GM21825 (cell line): ENCODE results near the gene EXOC6B.

ENCODE experiments used
- ATAC-seq: cut with Tn5 transposase; IDR thresholded peaks from one replicate; pipeline ENCODE4 v1.9.1; 2021; ENCODE audit warnings: mild to moderate bottlenecking, moderate library complexity; ENCODE audit not compliant: unreplicated experiment

The EXOC6B gene

GRCh38 chr2:72139874-72140620, 685.8 kb downstream of the EXOC6B start:
- ATAC-seq, result no peak

- ATAC-seq, result no peak
These were observed 686.4 kb downstream of the EXOC6B start for GRCh38 chr2:72139471-72139873.

- ATAC-seq, result no peak
These were observed 686.9 kb downstream of the EXOC6B start for GRCh38 chr2:72138921-72139381.

DNA sequence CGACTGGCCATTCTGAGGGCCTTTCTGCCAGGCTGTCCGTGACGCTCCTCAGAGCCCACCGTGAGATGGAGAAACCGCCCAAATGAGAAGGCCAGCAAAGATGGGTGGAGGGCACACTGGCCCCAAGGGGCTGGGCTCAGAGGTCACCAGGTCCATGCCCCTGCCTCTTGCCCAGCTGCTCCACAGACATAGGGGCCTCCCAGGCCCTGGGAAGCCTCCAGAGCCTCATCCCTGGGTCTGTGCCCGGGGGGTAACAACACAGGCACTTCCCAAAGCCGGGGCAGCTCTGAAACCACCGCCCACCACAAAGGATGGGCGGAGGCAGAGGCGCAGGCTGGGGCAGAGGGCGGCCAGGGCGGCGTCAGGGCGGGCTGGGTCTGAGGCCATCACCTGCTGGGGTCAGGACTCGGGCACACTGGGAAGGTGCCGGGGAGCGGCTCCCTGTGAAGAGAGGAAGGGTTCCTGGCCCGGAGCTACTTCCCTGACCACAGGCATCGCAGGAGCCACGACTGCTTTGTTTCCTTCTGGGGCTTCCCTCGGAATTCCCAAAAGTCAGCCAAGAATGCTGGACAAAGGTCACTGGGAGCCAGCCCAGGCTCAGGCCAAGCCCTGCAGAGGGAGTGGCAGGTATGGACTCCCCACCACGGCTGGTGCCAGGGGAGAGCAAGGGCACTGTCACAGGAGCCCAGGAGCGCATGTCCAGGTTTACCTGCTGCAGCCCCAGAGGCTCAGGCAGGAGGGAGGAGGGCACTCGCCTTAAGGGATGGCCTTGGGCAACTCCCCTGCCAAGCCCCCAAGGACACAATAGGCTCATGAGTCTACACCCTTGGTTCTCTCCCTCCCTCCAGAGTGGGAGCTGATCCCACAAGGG, 687.6 kb downstream of the EXOC6B start:
- ATAC-seq, result no peak

GRCh38 chr2:72137498-72138010, 688.3 kb downstream of the EXOC6B start:
- peak; percentile 74 for ATAC-seq

DNA sequence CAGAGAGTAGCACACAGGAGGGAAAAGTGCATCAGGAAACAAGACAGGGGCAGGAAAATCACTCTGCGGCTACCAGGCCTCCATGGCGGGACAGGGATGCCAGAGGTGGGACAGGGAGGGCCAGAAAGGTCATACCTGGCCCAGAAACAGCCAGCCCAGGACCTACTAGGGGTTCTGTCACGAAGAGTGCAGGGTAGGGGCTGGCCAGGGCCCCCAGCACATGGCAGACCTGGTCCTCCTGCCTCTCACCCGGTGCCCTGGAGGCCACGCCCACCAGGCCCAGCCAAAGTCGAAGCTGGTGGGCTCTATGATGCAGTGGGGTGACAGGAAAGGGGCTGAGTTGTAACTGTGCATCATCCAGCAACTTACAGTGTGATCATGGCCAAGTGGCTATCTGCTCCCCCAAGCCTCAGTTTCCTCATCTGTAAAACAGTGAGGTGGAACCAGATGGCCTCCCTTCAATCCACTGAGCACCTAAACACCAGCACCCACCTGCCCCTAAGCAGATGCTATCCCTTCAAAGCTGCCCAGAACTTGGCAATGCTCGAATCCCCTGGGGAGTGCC, 688.8 kb downstream of the EXOC6B start:
- ATAC-seq, result no peak

DNA sequence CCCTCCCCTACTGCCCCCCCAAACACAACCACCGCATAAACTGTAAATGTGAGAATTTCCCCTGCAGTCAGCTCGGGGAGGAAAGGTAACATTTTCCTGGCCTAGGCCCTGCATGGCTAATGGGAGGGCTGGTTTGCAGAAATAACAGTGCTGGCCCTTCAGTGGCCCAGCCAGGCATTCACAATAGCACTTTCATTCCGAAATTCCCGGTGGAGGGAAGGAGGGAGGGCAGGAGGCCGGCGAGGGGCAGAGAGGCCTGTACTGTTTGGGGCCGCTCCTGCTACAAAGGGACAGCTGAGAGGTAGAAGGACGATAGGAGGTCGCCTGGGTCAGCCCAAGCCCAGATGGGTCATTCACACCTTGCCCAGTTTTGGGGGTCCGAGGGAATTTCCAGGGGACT, 689.5 kb downstream of the EXOC6B start:
- ATAC-seq, result no peak

GRCh38 chr2:72135921-72136320, 689.9 kb downstream of the EXOC6B start:
- ATAC-seq, result no peak

DNA sequence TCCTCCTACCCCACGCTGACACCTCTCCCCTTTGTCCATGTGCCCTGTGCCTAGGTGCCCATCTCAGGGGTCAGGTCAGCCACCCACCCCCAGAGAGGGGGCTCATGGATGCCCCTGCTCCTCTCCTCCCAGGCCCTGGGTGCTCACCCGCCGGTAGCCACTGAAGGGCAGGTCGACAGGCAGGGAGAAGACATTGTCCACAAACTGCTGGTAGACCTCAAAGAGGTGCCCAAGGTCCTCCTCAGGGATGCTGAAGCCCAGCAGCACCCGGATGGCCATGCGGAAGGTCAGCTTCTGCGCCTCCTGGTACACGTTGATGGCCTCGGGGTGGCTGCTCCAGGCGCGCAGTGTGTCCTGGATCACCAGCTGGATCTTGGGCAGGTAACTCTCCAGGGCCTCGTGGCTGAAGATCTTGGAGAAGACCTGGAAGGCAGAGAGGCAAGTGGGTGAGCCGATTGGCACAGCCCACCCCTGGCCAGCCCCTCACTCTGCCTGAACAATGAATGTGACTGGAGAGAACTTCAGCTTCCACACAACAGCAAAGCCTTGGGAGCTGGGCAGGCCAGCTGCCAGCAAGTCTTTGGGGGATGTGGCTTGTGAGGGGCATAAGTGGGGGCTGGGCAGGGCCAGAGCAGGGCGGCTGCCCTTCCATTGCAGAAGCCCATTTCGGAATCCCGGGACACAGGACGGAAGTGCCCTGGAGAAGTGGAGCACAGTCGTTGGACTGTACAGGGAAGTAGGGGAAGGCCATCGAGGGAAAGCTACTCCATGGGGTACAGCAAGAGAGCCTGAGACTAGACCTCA, 690.6 kb downstream of the EXOC6B start:
- no peak for ATAC-seq

DNA sequence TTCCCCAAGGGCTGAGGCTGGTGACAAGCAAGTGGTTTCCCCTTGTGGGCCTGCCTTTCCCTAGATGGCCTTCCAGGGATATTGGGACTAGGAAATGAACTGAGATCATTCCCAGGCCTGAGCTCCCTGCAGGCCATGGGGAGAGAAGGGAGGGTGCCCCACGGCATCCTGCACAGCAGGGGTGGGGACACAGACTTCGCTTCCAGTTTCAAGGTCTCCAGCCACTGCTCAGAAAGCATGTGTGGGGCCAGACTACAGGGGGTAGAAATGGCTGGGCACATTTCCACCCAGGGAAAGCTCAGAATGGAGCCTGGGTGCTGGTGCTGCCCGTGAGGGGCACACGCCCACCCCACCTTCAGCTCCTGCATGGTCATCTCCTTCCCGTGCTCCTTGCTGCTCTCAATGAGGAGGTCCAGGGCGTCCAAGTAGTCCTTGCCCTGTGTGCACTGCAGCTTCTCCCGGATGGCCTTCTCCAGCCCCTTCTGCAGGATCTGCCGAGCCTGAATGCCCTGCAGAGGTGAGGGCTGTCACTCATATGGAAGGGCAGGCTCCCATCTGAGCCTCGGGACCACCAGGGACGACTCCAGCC, 691.3 kb downstream of the EXOC6B start:
- no peak for ATAC-seq

GRCh38 chr2:72133721-72134407, 692.0 kb downstream of the EXOC6B start:
- no peak for ATAC-seq

DNA sequence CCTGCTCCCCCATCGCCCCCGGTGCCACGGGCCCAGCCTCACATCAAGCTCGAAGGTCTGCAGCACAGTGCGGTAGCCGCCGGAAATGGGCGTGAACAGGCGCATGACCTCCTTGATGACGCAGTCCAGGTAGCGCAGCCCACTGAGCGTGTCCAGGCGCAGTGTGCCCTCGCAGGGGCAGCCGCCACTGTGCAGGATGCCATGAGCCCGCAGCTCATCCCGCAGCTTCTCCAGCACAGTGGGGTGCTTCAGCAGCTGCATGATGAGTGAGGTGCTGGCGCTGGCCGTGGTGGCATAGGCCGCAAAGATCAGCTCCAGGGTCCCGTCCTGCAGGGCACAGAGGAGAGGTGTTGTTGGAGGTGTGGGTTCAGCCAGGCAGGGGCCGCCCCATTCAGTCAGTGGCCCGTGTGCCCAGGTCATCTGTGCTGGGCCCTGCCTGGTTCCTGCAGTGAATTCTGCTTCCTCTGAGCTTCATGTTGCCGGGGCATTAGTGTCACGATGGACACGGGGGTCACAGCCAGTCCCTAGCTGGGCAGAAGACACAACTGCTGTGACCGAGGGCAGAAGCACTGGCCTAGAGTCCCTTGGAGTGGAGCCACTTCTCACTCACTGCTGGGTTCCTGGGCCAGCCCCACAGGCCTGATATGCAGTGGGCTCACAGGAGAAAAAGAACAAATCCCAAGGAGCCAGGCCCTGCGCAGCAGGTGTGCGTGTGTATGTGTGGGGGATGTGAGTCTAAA, 692.7 kb downstream of the EXOC6B start:
- ATAC-seq, result no peak

DNA sequence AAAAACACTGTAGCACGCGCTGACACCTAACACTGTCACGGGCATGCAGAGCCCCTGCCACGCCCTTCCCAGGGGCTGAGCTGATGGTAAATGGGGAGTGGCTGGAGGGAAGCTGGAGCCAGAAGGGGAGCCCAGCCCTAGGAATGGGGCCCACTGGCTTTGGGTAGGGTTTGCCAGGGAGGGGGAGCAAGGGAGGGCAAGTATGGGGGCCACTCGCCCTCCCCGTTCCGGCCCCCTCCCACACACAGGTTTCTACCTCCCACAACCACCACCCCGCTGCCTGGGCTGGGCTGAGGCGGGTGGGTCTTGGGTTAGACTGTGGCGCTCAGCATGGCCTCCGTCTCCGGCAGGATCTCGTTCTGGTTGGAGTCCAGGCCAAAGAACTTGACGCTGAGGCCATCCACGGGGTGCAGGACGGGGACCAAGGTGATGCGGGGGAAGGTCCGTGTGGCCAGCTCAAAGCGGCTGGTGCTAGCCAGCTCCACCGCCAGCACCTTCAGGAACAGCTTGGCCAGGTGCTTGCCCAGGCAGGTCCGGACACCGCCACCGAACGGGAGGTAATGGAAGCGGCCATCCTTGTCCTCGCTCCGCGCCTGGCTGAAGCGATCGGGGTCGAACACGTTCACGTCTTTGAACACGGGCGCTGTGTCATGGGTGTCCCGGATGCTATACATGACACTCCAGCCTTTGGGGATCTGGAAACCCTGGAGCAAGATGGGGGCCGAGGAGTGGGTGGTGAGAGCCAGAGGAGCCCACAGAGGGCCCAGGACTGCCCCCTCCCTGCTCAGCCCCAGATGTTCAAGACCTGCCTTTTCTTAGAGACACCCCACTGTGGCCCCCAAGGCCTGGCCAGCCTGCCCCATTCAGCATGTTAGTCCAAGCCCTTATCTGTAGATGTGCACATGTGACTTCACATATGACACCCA, 693.7 kb downstream of the EXOC6B start:
- no peak for ATAC-seq

- ATAC-seq, result no peak
These were observed 694.4 kb downstream of the EXOC6B start for GRCh38 chr2:72131371-72131891.

GRCh38 chr2:72130659-72131360, 695.0 kb downstream of the EXOC6B start:
- no peak for ATAC-seq

DNA sequence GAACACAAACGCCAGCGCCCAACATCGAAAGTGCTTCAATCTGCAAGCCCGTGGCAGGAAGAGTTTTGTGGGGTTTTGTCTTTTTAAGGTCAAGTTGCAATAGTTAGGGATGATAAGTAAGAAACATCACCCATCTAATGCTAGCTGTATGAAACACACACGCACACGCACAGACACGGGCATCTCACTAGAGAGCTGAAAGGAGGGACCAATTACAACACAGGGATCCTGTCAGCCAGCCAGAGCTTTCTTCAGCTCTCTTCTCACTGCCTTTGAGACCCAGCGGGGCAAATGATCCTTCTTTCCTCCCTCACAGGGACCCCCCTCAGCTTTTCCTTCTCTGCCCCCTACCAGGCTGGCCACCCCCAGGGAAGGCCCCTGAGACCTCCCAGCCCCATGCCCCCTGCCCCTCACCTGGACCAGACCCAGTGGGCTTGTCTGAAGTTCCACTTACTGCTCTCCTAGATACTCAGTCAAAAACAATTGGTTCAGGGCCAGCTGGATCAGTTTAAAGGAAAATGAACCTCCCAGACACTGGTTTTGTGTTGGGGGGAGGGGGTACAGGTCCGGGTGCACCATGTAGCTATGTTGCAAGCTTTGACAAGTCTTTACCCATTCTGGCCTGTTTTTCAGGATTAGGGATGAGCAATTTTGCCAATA, 696.0 kb downstream of the EXOC6B start:
- ATAC-seq, result no peak

DNA sequence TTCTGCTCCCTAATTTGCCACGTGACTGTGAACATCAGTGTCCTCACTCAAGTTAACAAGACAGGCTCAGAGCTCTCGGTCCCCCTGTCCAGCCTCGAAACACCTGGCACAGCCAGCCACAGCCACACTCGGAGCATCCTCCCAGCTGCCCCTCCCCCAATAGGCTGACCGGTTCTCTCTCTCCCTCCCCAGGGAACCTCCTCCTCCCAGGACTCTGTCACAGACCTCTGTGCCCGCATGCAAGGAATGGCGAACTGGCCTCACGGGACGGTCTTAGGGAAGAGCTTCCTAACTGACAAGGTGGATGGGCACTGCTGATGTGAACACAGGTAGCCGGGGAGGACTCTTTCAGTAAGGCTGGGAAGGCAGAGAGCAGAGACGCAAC, 697.0 kb downstream of the EXOC6B start:
- no peak for ATAC-seq
